ENCODE results near the gene AP4E1.

AP4E1 gene

GRCh38 chr15:51048308-51048707 is 139.8 kb downstream of the AP4E1 start:
- Histone ChIP-seq H3K27me3 (ENCODE audit: control insufficient read depth, insufficient read depth, low read length) (no peaks in the 10 kb centered on the region), H3K9me3 (ENCODE audit: control insufficient read depth, insufficient read depth, low read length) (no peaks in the 10 kb centered on the region), H3K4me1 (ENCODE audit: control insufficient read depth, insufficient read depth, low read length) (peaks cover 10% of the 10 kb centered on the region; the same call in 1 of the 2 replicates), H3K4me3 (ENCODE audit: low read depth, low read length) (no peak overlapping the region), H3K9ac (ENCODE audit: low read depth, low read length) (no peak overlapping the region), H3K27ac (ENCODE audit: low read depth, low read length) (no peak overlapping the region), H3K36me3 (ENCODE audit: control insufficient read depth, insufficient read depth, low read length) (no peaks in the 10 kb centered on the region)

- Histone ChIP-seq H3K27me3 (ENCODE audit: control insufficient read depth, insufficient read depth, low read length) (no peaks in the 10 kb centered on the region), H3K9ac (ENCODE audit: low read depth, low read length) (no peak overlapping the region), H3K27ac (ENCODE audit: low read depth, low read length) (no peak overlapping the region)
Measured at GRCh38 chr15:51049081-51049480, 140.6 kb downstream of the AP4E1 start.

GRCh38 chr15:51051776-51052175 is 143.3 kb downstream of the AP4E1 start:
- Histone ChIP-seq H3K9ac (ENCODE audit: low read depth, low read length) (no peak overlapping the region), H3K9me3 (ENCODE audit: control insufficient read depth, insufficient read depth, low read length) (no peaks in the 10 kb centered on the region), H3K4me3 (ENCODE audit: low read depth, low read length) (no peak overlapping the region), H3K27ac (ENCODE audit: low read depth, low read length) (no peak overlapping the region), H3K4me1 (ENCODE audit: control insufficient read depth, insufficient read depth, low read length) (peaks cover 4% of the 10 kb centered on the region; the same call in 1 of the 2 replicates), H3K36me3 (ENCODE audit: control insufficient read depth, insufficient read depth, low read length) (no peaks in the 10 kb centered on the region), H3K27me3 (ENCODE audit: control insufficient read depth, insufficient read depth, low read length) (no peaks in the 10 kb centered on the region)

More at GRCh38 chr15:51049081-51049480, 140.6 kb downstream of the AP4E1 start:
- peaks cover 6% of the 10 kb centered on the region; the same call in 1 of the 2 replicates for H3K4me1 ChIP-seq (ENCODE audit: control insufficient read depth, insufficient read depth, low read length)
- no peaks in the 10 kb centered on the region for H3K9me3 ChIP-seq (ENCODE audit: control insufficient read depth, insufficient read depth, low read length)
- H3K36me3 ChIP-seq (ENCODE audit: control insufficient read depth, insufficient read depth, low read length), result no peaks in the 10 kb centered on the region
- H3K4me3 ChIP-seq (ENCODE audit: low read depth, low read length), result no peak overlapping the region

GRCh38 chr15:51053571-51053970 is 145.1 kb downstream of the AP4E1 start:
- H3K4me1 ChIP-seq (ENCODE audit: control insufficient read depth, insufficient read depth, low read length), result peaks cover 4% of the 10 kb centered on the region; the same call in 1 of the 2 replicates
- no peak overlapping the region for H3K4me3 ChIP-seq (ENCODE audit: low read depth, low read length)
- H3K9ac ChIP-seq (ENCODE audit: low read depth, low read length), result no peak overlapping the region
- no peak overlapping the region for H3K27ac ChIP-seq (ENCODE audit: low read depth, low read length)
- H3K27me3 ChIP-seq (ENCODE audit: control insufficient read depth, insufficient read depth, low read length), result no peaks in the 10 kb centered on the region
- no peaks in the 10 kb centered on the region for H3K9me3 ChIP-seq (ENCODE audit: control insufficient read depth, insufficient read depth, low read length)
- H3K36me3 ChIP-seq (ENCODE audit: control insufficient read depth, insufficient read depth, low read length), result no peaks in the 10 kb centered on the region

- Histone ChIP-seq H3K4me1 (ENCODE audit: control insufficient read depth, insufficient read depth, low read length) (peaks cover 4% of the 10 kb centered on the region; the same call in 1 of the 2 replicates), H3K4me3 (ENCODE audit: low read depth, low read length) (no peak overlapping the region), H3K27ac (ENCODE audit: low read depth, low read length) (no peak overlapping the region), H3K9me3 (ENCODE audit: control insufficient read depth, insufficient read depth, low read length) (no peaks in the 10 kb centered on the region), H3K9ac (ENCODE audit: low read depth, low read length) (no peak overlapping the region), H3K27me3 (ENCODE audit: control insufficient read depth, insufficient read depth, low read length) (no peaks in the 10 kb centered on the region), H3K36me3 (ENCODE audit: control insufficient read depth, insufficient read depth, low read length) (no peaks in the 10 kb centered on the region)
Measured at GRCh38 chr15:51054535-51054934, 146.1 kb downstream of the AP4E1 start.
